Dendritic cell treated with granulocyte-macrophage colony-stimulating factor and Interleukin-4, amounts not matched to agents 40 ng/mL and 50 ng/mL, for 4 days (primary cell): Measurements from ENCODE around the gene MAS1.

Experiments used
- H3K27ac Mint-ChIP-seq: one replicate; pipeline ENCODE4 v1.8.0; 2022; ENCODE audit warnings: mild to moderate bottlenecking, mixed read lengths
- H3K27me3 Mint-ChIP-seq: one replicate; pipeline ENCODE4 v1.8.0; 2022; ENCODE audit warnings: mild to moderate bottlenecking, mixed read lengths
- H3K36me3 Mint-ChIP-seq: one replicate; pipeline ENCODE4 v1.8.0; 2022; ENCODE audit warnings: low read depth, mixed read lengths
- H3K4me1 Mint-ChIP-seq: one replicate; pipeline ENCODE4 v1.8.0; 2022; ENCODE audit warnings: low read depth, mixed read lengths
- H3K4me3 Mint-ChIP-seq: one replicate; pipeline ENCODE4 v1.8.0; 2022; ENCODE audit warnings: mild to moderate bottlenecking, moderate library complexity, mixed read lengths
- H3K9me3 Mint-ChIP-seq: one replicate; pipeline ENCODE4 v1.8.0; 2022; ENCODE audit warnings: mixed read lengths
- intact Hi-C: fragments of 100-400 bp; cut with micrococcal nuclease; formaldehyde crosslinking; loops from one replicate; pipeline ENCODE4 v1.15.0; 2022

Gene MAS1

GRCh38 chr6:159890201-159890600 is 587 bp upstream of the MAS1 start:
- Mint-ChIP-seq H3K27me3 (peaks cover 70% of the 10 kb centered on the region), H3K4me1 (no peaks in the 10 kb centered on the region), H3K27ac (no peak overlapping the region), H3K4me3 (no peak overlapping the region), H3K36me3 (no peaks in the 10 kb centered on the region), H3K9me3 (no peaks in the 10 kb centered on the region)
- intact Hi-C loops = no loop called here

GRCh38 chr6:159892053-159892452 is 1.3 kb downstream of the MAS1 start:
- no peaks in the 10 kb centered on the region for H3K4me1 Mint-ChIP-seq
- intact Hi-C loops = no loop called here
- no peaks in the 10 kb centered on the region for H3K9me3 Mint-ChIP-seq
- H3K4me3 Mint-ChIP-seq = no peak overlapping the region
- H3K27me3 Mint-ChIP-seq = peaks cover 62% of the 10 kb centered on the region
- H3K27ac Mint-ChIP-seq = no peak overlapping the region
- no peaks in the 10 kb centered on the region for H3K36me3 Mint-ChIP-seq

- Mint-ChIP-seq H3K27ac (no peak overlapping the region), H3K27me3 (peaks cover 53% of the 10 kb centered on the region), H3K4me1 (no peaks in the 10 kb centered on the region), H3K9me3 (no peaks in the 10 kb centered on the region), H3K4me3 (no peak overlapping the region), H3K36me3 (no peaks in the 10 kb centered on the region)
- intact Hi-C loops = no loop called here
Observed at GRCh38 chr6:159893064-159893463, 2.3 kb downstream of the MAS1 start.

GRCh38 chr6:159894991-159895390 is 4.2 kb downstream of the MAS1 start:
- Mint-ChIP-seq H3K36me3 (no peaks in the 10 kb centered on the region), H3K27me3 (peaks cover 41% of the 10 kb centered on the region), H3K9me3 (peaks cover 9% of the 10 kb centered on the region), H3K27ac (no peak overlapping the region), H3K4me3 (no peak overlapping the region), H3K4me1 (no peaks in the 10 kb centered on the region)
- intact Hi-C loops = no loop called here

- Mint-ChIP-seq H3K27ac (no peak overlapping the region), H3K27me3 (peaks cover 22% of the 10 kb centered on the region), H3K36me3 (no peaks in the 10 kb centered on the region)
Observed at GRCh38 chr6:159897603-159898002, 6.8 kb downstream of the MAS1 start.

GRCh38 chr6:159898519-159898918 is 7.7 kb downstream of the MAS1 start:
- H3K4me3 Mint-ChIP-seq = no peak overlapping the region
- no peak overlapping the region for H3K27ac Mint-ChIP-seq
- H3K27me3 Mint-ChIP-seq = peaks cover 15% of the 10 kb centered on the region
- H3K4me1 Mint-ChIP-seq = no peaks in the 10 kb centered on the region
- intact Hi-C loops = no loop called here
- H3K9me3 Mint-ChIP-seq = peaks cover 9% of the 10 kb centered on the region
- H3K36me3 Mint-ChIP-seq = no peaks in the 10 kb centered on the region

More at GRCh38 chr6:159897603-159898002, 6.8 kb downstream of the MAS1 start:
- no peak overlapping the region for H3K4me3 Mint-ChIP-seq
- intact Hi-C loops = no loop called here
- H3K4me1 Mint-ChIP-seq = no peaks in the 10 kb centered on the region
- H3K9me3 Mint-ChIP-seq = peaks cover 9% of the 10 kb centered on the region

- Mint-ChIP-seq H3K9me3 (peaks cover 9% of the 10 kb centered on the region), H3K27ac (no peak overlapping the region), H3K4me3 (no peak overlapping the region), H3K4me1 (no peaks in the 10 kb centered on the region), H3K27me3 (peaks cover 5% of the 10 kb centered on the region), H3K36me3 (no peaks in the 10 kb centered on the region)
- intact Hi-C loops = no loop called here
Observed at GRCh38 chr6:159899994-159900745, 9.4 kb downstream of the MAS1 start.

- Mint-ChIP-seq H3K4me1 (no peaks in the 10 kb centered on the region), H3K27ac (no peak overlapping the region), H3K36me3 (no peaks in the 10 kb centered on the region), H3K9me3 (peaks cover 9% of the 10 kb centered on the region), H3K27me3 (peaks cover 6% of the 10 kb centered on the region), H3K4me3 (no peak overlapping the region)
- intact Hi-C loops = no loop called here
Observed at GRCh38 chr6:159902620-159903019, 11.8 kb downstream of the MAS1 start.

- no peaks in the 10 kb centered on the region for H3K9me3 Mint-ChIP-seq
- H3K4me1 Mint-ChIP-seq = no peaks in the 10 kb centered on the region
- peaks cover 12% of the 10 kb centered on the region for H3K27me3 Mint-ChIP-seq
- intact Hi-C loops = no loop called here
- H3K36me3 Mint-ChIP-seq = no peaks in the 10 kb centered on the region
- H3K27ac Mint-ChIP-seq = no peak overlapping the region
- H3K4me3 Mint-ChIP-seq = no peak overlapping the region
Observed at GRCh38 chr6:159904497-159904911, 13.7 kb downstream of the MAS1 start.

- no peaks in the 10 kb centered on the region for H3K4me1 Mint-ChIP-seq
- H3K9me3 Mint-ChIP-seq = no peaks in the 10 kb centered on the region
- no peak overlapping the region for H3K27ac Mint-ChIP-seq
- intact Hi-C loops = no loop called here
- H3K27me3 Mint-ChIP-seq = peaks cover 26% of the 10 kb centered on the region
- no peaks in the 10 kb centered on the region for H3K36me3 Mint-ChIP-seq
- no peak overlapping the region for H3K4me3 Mint-ChIP-seq
Observed at GRCh38 chr6:159906400-159906799, 15.6 kb downstream of the MAS1 start.

- intact Hi-C loops = no loop called here
- Mint-ChIP-seq H3K4me1 (no peaks in the 10 kb centered on the region), H3K9me3 (no peaks in the 10 kb centered on the region), H3K27me3 (peaks cover 39% of the 10 kb centered on the region), H3K4me3 (no peak overlapping the region), H3K27ac (no peak overlapping the region), H3K36me3 (no peaks in the 10 kb centered on the region)
Observed at GRCh38 chr6:159908535-159908934, 17.7 kb downstream of the MAS1 start.

GRCh38 chr6:159908979-159909378 is 18.2 kb downstream of the MAS1 start:
- Mint-ChIP-seq H3K4me3 (no peak overlapping the region), H3K27ac (no peak overlapping the region), H3K4me1 (no peaks in the 10 kb centered on the region), H3K27me3 (peaks cover 39% of the 10 kb centered on the region), H3K9me3 (no peaks in the 10 kb centered on the region), H3K36me3 (no peaks in the 10 kb centered on the region)
- intact Hi-C loops = no loop called here

GRCh38 chr6:159910342-159910741 is 19.6 kb downstream of the MAS1 start:
- Mint-ChIP-seq H3K9me3 (no peaks in the 10 kb centered on the region), H3K4me1 (no peaks in the 10 kb centered on the region), H3K27me3 (peaks cover 48% of the 10 kb centered on the region), H3K27ac (no peak overlapping the region), H3K4me3 (no peak overlapping the region), H3K36me3 (no peaks in the 10 kb centered on the region)
- intact Hi-C loops = no loop called here

GRCh38 chr6:159913375-159913774 is 22.6 kb downstream of the MAS1 start:
- Mint-ChIP-seq H3K9me3 (no peaks in the 10 kb centered on the region), H3K27ac (no peak overlapping the region), H3K4me1 (no peaks in the 10 kb centered on the region), H3K4me3 (no peak overlapping the region), H3K36me3 (no peaks in the 10 kb centered on the region), H3K27me3 (peaks cover 47% of the 10 kb centered on the region)
- intact Hi-C loops = no loop called here
